ENCODE results near the gene MBNL1.

The MBNL1 gene

DNA sequence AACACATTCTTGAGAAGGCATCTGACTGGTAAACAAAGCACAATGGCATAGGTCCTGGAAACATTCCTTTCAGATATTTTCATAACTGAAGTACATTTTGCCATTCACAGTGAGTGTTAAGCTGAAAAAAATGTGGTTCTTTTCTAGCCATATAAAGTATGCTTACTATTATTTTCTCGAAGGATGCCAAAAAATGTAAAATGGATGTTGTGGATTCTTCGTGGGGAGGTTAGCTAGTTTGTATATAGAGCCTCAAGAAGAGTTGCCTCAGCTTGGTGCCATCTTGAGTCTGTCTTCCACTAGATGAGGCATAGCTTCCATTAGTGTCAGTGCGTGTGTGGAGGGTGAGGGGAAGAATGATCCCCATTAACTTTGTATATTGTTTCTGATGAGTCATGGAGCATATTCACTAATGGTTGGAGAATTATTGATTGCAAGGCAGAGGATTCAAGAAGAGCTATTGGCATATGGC lies 4.1 kb downstream of the MBNL1 start:
- no peak for DNase-seq (ENCODE audit: low spot score)

DNA sequence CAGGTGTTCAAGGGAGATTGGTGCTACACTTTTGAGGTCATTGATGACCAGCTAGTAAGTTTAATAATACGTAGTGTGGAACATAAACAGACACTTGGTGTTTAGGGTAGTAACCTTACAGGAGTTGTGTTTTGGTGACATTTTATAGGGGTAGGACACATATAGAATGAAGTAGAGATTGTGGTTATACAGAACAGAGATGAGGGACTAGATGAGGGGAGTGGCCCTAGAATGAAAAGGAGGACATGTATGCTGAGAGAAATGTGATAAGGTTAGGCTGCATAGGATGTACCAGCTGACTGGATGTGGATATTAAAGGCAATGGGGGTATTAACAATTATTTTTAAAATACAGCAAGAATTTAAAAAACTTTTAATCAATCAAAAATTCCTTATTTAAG lies 8.0 kb downstream of the MBNL1 start:
- no peak for DNase-seq (ENCODE audit: low spot score)

DNA sequence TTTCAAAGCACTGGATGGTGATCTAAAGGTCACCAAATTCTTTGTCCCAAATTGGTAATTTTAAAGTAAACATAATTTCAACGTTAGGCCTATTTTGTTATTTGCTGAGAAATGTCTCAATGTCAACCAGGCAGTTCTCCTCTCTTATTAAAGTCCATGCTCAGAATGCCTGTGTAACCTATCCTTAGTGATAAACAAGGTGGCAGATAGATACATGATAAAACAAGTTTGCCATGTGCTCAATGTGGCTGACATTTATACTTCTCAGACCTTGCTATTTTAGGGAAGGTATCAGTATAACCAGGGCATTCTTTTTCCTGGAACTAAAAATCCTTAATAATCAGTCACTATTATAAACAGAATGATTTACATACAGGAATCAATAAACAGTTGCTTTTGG lies 8.5 kb downstream of the MBNL1 start:
- DNase-seq (ENCODE audit: low spot score), result no peak

DNA sequence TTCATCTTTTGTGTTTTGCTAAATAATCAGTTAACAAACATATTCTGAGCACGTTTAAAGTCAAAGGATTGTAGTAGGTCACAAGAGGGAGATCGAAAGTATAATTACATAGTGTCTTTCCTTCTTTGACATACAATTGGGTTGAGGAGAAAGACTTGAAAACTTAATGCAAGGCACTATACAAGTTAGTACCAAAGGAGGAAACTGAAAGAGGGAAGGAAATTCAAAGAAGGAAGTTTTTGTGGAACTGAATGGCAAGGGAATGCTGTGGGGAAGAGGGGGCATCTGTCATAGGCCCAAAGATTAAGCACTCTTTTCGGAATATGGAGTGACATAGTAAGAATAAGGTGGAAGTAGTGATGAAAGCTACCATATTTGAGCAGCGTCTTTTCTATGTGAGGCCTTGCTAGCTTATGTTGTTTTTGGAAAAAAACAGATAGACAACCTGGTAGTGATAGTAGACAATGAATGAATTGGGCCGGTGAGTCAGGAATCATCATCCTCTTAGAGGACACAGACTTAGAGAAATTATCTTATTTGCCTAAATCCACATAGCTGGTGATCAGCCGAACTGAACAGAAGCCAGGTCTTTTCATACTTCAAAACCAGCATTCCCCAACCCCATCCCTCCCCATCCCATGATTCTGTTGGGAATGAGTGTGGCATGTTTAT lies 10.2 kb downstream of the MBNL1 start:
- no peak for DNase-seq (ENCODE audit: low spot score)

DNA sequence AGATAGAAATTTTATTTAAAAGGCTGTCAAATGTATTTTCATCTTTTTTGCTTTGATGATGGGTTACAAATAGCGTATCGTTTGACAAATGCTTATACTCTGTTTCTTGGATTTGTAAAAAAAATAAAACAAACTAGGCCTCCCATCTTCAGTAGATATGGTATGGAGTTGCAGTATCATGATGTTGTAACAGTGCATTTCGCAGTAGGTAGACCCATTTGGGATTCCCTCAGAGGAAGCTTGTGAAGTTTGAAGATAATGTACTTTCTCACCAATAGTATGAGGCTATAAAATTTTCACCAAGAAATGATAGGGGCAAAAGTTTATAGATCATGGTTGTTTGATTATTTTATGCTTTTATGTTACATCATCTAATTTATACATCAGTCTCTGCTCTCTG lies 10.8 kb downstream of the MBNL1 start:
- DNase-seq (ENCODE audit: low spot score), result no peak

DNA sequence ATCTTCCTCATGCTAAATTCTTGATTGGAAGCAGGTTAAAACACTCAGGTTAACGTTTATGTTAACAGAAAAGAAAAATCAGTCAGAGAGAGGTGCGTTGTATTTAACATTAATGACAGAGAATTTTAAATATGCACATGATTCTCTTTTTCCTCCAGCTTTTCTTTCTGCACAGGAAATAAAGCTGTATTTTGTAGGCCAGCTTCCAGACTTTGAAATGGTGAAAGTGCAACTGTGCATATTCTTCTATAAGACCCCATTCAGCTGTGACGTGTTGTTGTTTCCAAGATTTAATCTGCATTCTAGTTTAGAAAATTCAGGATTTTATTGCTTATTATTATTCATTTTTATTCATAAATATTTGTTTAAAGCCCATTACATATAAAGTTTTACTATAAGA lies 11.8 kb downstream of the MBNL1 start:
- no peak for DNase-seq (ENCODE audit: low spot score)

DNA sequence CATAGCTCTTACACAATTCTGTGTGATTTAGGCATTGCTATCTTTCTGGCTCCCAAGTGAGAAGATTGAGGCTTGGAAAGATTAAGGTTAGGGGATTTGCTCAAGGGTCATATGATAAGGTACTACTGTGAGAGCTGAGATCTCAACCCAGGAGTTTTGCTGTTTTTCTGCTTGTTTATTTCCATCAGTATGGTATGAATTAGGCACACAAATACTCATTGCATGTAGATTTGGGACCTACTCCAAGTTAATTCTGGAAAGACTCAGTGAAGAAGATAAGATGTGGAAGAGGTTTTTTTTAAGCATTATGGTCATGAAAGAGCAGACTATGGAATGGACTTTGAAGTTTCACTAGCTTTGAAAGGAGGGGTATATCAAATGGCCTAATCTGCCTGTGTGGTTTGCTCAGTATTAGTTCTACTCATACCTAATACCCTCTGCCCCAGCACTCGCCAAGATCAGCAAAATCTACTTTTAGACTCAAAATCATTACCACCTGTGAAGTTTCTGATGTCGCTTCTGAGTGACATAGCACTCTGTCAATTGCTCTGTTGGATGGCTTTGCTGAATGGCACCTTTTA lies 12.5 kb downstream of the MBNL1 start:
- no peak for DNase-seq (ENCODE audit: low spot score)

DNA sequence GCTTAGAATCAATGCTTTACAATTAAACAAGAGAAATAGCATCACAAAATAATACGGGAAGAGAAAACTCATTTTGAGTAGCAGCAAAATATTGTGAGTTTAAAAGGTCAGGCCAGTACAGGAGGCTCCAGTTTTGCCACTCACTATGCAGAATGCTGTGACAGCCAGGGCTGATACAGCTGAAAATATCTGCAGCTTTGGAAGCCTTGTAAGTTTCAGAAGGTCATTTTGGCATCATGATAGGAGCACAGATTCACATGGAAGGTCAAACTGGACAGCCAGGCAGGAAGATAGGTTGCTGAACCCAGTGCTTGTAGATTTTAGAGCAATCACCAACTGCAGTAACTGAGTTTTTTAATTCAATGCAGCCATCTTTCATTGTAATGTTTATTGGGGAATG lies 14.1 kb downstream of the MBNL1 start:
- DNase-seq (ENCODE audit: low spot score), result no peak

DNA sequence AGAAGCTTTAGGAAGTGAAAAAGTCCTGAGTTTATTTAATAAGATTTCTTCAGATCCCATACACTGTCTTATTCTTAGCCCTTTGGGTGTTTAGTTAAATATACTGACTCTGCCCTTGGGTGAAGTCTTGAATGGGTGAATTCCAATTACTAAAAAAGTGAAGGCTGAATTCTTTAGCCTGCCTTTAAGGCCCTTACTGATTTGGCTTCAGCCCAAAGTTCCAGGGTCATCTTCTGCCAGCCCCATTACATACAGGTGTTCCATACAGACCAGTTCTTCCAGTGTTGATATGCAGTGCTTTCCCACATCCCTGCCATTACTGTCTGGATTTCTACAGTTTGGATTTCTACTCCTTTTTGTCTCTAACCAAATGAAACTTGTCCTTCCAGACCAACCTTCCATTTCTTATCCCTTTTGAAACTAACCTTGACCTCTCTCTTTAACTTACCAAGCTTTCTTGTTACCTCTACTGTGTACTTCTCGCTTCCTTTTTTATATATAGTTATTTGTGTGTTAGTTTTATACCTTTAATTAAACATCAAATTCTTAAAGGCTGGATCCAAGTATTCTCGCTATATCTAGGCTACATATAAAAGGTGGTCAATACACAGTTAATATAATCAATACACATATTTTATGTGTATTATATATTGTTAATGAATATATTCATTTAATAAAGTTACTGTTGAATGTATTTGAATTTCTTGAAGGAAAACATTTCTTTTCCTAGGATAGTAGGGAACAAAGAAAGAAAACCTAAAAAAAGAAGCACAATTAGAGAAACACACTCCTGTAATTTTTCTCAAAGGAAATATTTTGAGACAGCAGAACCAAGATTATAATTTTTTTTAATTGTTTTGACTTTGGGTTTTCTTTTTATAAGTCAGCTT lies 15.0 kb downstream of the MBNL1 start:
- no peak for DNase-seq (ENCODE audit: low spot score)

DNA sequence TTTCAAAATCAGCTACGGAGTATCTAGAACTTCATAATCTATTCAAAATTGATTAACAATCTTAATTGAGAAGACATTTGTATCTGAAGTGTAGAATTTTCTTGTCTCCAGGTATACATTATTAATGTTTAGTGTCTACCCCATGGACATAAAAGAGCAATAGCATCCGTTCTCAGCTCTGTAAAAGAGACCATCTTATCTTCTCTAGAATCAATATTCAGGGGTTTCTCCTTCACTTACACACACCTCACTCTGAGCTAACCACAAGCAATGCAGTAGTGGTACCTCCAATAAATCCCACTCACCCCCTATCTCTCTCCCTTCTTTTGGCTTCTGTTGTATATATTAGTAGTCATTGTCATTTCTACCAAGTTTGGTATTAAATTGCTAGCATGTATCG lies 16.2 kb downstream of the MBNL1 start:
- DNase-seq (ENCODE audit: low spot score), result no peak

DNA sequence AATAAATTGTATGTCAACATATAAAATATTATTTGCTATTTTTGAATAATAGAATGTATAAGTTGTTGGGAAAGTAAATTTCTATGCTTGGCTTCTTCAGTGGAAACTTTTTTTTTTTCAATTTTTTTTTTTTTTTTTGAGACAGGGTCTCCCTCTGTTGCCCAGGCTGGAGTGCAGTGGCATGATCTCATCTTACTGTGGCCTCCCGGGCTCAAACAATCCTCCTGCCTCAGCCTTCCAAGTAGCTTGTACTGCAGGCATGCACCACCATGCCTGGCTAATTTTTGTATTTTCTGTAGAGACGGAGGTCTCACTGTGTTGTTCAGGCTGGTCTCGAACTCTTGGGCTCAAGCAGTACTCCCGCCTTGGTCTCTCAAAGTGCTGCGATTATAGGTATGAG lies 16.8 kb downstream of the MBNL1 start:
- DNase-seq (ENCODE audit: low spot score), result no peak

DNA sequence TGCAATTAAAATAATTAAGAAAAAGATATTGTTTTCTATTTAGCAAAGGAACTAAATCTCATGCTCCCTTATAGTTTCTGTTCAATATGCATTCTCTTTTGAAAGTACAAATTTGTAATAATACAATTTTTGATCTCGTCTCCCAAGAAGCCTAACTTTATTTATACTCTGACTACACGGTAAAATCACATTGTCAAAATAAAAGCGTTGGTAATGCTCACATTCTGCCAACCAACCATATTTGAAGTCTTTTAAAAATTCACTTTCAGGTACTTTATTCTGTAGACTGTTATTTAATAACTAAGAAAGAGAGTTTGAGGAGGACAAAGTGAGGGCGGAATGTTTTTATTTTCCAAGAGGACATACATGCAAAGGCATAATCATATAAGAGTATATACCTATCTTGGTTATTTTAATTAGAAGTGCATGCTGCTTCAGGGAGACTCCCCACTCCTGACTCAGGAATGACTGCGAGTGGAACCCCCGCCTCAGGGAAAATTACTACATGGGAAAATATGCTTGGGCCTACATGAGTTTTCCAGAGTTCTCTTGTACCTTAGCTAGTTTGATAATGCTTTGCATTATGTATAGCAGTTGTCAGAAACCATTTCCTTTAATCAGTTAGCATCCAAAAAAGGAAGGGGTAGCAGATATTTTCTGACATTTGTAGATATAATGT lies 19.3 kb downstream of the MBNL1 start:
- no peak for DNase-seq (ENCODE audit: low spot score)

DNA sequence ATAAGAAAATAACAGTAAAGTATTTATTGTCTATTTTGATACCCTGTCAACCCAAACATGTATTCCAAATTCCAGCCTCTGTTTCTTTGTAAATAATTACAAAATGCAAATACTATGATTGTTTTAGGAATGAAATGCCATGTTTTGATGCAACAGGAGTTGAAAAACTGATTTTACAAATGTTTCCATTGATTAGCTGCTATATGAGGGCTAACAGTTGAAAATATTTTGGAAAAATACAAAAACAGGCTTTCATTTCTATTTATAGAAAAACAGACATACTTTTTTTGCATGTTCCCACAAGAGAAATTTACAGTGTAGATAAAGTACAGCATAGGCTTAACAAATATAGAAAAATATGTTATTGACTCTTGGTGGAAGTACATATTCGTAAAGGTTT lies 20.0 kb downstream of the MBNL1 start:
- DNase-seq (ENCODE audit: low spot score), result no peak

DNA sequence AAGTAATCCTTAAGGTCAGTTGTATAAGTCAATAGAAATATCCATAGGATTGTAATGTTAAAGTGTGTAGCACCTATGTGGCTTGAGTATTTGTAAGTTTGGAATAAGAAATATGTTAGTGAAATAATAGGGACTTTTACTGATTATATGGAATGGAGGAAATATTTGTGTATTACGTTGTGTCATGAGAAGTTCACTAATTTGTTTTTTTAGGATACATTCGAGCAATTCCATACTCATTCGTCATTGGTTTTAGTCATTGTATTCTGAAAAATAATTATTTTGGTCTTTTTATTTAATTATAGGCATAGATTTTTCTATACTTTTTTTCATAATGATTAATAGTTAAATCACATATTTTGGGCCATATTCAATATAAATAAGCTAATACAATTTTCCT lies 21.0 kb downstream of the MBNL1 start:
- no peak for DNase-seq (ENCODE audit: low spot score)

DNA sequence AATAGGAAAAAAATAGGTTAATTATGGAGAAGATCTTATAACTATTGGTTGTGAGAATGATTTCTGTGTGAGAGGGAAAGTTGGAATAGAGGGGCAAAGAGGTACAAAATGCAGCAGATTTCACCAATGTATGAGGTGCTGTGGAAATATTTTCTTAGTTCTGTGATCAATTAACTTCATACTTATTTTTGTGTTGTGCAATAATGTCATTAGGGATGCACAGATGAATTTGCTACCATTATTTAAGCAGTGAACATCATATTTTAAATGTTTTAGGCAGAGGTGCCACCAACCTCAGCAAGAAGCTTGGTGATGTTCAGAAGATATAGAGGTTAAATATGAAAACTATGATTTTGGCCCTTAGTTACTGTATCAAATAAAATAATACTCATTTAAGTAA lies 21.6 kb downstream of the MBNL1 start:
- no peak for DNase-seq (ENCODE audit: low spot score)

DNA sequence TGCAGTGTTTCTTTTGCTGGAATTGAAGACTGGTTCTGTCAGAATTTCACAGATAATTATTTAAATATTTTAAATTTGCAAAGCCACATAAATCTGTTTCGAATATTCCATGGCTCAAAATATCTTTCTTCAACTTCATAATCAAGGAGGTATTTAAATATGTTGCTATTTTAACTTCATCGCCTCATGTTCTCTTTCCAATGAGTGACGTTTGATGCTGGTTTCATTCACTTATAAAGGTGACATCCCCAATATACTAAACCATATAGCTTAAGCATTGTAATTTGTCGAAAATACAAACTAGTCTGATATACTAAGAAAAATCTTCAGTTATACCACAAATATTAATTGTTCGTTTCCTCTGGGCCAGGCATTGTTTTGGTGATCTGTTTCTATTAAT lies 22.5 kb downstream of the MBNL1 start:
- DNase-seq (ENCODE audit: low spot score), result no peak

DNA sequence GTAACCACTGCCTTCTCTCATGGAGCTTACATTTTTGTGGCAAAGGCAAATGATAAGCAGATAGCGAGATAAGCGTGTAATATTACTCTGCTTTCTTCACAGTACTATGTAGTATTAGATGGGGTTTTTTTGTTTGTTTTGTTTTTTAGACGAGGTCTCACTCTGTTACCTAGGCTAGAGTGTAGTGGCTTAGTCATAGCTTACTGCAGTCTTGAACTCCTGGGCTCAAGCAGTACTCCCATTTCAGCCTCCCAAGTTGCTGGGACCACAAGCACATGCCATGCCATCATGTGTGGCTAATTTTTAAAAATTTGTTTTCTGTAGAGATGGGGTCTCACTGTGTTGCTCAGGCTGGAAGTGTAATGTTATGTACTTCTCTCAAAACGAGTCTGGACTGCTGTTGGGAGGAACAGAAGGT lies 22.9 kb downstream of the MBNL1 start:
- no peak for DNase-seq (ENCODE audit: low spot score)

DNA sequence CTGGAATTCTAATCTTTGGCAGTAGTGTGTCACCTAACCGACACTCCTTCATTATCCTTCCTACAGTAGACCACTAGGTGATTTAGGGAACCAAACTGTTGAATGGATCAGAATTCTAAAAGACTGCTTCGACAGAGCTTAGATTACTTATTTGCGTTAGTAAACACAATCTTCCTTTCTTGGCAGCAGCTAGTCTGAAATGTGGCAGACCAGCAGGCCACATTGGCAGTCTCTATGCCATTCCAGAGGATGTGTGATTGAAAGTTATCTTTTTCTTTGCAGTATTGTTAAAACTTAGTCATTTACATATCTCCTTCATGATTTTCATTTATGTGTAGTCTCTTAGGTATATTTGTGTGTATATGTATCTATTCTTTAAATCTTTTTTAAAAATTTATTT lies 23.6 kb downstream of the MBNL1 start:
- DNase-seq (ENCODE audit: low spot score), result no peak

DNA sequence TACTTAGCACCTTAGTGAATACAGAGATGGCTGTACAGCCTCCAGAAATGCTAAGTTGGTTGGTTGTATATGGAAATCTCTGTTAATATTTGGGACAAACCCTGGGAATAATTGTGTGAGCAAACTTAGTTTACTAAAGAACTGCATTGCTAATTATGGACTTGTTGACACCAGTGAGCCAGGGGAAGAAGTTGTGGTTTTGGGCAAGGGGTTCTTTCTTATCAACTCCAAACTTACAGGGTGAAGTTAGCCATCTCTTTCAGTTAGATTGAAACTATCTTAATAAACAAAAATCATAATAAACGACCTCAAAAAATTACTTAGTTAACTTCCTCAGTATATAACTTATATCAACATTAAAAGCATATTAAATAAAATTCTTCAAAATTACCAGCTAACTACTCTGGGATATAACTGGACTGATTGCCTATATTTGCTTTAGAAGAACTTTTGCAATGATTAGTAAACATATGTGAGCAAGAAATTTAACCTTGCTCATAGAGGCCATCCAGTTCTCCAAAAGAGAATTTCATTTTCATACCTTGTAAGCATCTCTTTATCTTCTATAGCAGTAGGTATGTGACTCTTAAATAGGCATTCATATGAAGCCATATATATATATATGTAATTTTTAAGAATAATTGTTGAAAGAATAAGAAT lies 24.7 kb downstream of the MBNL1 start:
- no peak for DNase-seq (ENCODE audit: low spot score)

DNA sequence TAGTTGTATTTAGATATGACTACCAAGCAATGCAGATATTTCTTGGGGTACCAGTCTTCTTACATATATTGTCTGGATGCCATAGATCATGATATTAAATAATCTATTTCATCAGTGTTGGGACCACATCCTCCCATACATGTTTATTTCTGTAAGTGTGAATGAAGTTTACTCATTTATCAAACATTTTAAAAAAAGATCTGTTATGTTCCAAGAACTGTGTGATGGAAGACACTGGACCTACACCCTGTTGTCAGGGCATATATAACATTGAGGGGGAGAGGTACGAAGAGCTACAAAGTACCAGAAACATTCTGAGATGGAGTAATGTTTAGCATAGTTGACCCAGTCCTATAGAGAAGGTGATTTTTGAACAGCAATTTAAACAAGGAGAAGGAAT lies 26.6 kb downstream of the MBNL1 start:
- DNase-seq (ENCODE audit: low spot score), result no peak

DNA sequence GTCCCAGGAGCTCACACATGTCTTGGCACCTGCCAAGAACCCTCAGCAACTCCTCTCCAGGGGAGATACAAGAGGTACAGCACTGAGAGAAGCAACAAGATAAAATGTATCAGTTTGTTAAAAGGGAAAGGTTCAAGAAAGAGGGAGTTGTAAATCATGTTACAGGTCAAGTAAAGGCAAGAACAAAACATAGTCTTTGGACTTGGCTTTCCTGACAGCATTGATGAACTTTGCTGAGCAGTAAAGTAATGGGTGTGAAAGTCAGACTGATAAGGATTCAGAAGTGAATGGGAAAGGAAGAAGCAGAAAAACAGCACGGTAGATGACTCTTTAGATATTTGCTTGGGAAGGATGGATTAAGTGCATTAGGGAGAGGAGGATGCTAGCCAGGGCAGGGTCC lies 27.1 kb downstream of the MBNL1 start:
- DNase-seq (ENCODE audit: low spot score), result no peak

DNA sequence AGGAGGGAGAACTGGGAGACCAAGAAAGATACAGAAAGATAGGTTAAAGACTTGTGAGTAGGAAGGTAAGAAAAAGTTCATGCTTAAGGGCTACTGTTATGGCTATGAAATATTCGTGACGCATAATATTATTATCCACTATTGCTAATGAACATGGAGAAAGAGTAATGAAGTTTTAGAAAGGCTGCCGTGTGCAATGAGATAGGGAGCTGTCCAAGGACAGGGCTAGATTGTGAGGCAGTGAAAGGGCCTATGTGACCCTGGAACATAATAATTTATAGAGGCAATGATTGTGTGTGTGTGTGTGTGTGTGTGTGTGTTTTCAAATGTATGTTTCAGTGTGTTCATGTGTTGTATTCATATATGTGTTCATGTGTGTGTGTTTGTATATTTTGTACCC lies 27.7 kb downstream of the MBNL1 start:
- DNase-seq (ENCODE audit: low spot score), result no peak
